Measurements from ENCODE around the gene GFPT2.

GFPT2 gene

DNA sequence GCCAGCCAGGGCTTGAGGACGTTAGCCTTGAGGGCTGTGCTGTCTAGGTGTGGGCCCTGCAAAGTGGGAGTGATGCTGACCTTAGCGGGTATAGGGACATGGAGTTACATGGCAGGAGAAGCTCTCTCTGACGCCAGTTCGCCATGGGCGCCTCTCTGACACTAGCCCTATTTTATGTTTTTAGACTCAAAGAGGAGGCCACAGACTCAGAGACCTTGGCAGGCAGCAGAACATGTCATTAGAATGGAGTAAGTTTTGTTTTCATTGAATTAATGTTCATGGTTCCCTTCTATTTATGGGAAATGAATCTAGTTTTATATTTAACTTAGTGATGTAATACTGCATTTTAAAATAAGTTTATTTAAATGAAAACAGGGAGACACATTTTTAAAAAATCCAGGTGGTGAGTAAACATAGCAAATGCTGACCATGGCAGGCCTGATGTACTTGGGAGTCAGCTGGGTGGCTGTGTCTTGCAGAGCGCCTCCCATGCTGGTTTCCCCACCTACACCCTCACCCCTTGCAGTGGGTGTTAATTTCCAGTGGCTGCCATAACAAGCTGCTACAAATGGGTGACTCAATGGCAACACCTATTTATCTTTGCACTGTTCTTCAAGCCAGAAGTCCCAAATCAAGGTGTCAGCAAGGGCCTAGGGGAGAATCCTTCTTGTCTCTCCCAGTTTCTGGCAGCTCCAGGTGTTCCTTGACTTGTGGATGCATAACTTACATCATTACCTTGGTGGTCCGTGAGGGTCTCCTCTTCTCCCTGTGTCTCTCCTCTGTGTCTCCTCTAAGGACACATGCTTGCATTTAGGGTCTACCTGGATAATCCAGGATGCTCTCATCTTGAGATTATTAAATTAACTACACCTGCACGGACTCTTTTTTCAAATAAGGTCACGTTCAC is 25.6 kb upstream of the GFPT2 start:
- no peak for DNase-seq

DNA sequence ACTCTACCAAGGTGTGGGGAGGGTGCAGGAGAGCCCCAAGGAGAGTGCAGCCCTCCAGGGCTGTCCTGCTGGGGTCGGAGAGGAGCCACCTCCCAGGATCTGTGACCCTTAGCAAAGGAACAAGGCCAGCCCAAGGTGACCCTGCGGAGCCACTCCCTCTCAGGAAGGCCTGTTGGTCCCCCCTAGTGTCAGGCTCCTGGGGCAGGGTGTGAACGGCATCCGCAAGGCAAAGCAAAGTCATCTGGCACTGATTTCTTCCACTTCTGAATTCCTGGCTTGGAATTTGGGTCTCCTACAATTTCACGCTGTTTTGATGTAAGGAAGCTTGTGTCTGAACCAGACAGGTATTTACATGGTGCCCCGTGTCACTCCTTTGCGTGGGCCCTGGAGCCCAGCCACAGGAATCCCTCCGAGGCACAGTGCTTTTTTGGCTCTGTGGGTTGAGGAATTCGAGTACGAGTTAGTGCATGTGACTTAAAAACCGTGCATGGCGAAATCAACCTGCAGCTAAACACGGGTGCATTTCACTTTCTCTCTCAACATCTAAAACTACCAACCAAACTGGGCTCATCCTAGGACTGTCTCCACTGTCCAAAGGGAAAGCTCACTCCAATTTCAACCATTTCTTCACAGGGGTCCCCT is 24.5 kb upstream of the GFPT2 start:
- DNase-seq = no peak

DNA sequence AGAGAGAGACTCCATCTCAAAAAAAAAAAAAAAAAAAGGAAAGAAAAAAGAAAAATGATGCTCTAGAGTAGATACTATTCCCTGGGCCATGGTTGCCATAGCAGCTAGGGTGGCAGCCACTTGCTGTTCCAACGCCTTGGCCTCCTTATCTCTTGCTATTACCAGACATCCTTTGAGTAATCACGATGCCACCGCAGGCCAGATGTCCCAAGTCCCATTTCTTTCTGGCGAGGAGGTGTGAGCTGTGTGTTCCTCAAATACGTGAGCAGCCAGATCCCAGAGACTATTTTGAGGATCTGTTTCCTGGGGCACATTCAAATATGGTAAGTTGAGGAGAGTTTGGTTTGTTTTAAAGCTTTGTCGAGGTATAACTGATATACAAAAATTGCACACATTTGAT is 23.4 kb upstream of the GFPT2 start:
- no peak for DNase-seq

DNA sequence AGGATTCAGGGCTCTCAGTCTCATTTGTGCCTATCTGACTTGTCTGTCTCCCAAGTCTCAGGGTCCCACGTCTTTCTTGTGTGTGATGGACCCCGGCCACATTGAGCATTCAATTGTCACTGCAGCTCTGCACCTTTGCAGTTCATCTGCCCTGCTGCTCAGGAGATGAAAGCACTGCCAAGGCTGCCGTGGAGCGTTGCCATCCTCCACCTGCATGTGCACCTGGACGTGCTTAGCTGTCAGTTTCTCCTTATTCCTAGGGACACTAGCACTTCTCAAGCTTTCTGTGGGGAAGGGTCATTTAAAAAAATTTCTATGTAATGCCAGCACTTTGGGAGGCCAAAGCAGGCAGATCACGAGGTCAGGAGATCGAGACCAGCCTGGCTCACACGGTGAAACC is 22.8 kb upstream of the GFPT2 start:
- no peak for DNase-seq

DNA sequence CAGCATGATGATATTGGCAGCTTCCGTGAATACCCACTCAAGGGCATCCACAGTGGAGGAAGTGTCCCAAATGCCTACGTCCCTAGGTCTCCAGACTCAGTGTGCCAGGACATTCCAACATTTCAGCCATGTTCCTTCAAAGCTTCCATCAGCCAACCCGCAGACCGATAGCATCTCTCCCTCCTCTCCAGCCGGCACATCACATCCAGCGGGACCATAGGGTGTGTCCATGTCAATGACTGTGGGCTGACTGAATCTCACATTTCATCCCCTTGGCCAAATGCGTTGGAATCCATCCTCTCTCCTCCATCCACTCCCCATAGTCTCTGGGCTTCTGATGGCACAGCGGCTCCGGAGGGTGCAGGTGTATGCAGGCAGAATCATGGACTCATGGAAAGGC is 22.2 kb upstream of the GFPT2 start:
- no peak for DNase-seq

DNA sequence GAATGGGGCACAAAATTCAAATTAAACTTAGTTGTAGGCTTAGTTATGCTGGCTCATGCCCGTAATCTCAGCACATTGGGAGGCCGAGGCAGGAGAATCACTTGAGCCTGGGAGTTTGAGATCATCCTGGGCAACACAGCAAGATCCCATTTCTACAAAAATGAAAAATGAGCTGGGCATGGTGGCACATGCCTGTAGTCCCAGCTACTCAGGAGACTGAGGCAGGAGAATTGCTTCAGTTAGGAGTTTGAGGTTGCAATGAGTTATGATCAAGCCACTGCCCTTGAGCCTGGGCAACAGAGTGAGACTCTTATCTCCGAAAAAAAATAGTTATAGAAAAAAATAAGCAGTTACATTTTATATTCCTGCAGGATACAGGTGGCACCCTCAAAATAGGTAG is 20.7 kb upstream of the GFPT2 start:
- DNase-seq = no peak

DNA sequence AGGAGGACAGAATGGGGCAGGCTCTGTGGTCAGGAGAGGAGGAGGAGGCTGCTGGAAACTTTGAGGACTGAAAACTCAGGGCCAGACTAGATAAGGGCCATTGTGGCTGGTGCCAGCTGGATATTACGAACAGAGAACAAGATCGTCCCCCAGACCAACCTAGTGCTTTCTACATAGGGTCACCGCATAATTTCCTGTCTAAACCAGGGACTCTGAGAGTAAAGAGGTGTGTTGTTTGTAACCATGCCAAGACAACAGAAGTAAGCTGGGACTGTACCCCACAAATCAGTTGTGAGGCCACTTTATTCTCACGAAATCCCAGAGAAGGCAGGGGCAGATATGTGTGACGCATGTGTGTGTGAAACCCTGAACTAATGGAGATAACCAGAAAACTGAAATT is 20.3 kb upstream of the GFPT2 start:
- no peak for DNase-seq

DNA sequence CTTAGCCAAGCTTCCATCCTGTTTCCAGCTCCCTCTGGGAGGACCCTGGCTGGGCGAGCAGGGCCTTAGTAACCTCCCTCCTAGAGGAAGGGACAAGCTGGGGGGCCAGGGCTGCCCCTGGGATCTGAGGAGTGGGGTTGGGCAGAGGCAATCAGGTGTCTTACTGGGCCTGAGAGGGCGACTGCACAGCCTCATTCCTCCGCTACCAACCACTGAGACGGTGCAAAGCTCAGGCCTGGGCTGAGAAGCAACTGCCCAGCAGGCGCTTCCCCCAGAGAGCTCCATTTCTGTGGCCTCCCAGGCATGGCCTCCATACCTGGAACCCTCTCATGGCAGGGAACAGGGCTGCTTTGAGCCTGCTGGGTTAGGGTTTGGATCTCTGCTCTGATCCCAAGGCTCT is 18.8 kb upstream of the GFPT2 start:
- no peak for DNase-seq

DNA sequence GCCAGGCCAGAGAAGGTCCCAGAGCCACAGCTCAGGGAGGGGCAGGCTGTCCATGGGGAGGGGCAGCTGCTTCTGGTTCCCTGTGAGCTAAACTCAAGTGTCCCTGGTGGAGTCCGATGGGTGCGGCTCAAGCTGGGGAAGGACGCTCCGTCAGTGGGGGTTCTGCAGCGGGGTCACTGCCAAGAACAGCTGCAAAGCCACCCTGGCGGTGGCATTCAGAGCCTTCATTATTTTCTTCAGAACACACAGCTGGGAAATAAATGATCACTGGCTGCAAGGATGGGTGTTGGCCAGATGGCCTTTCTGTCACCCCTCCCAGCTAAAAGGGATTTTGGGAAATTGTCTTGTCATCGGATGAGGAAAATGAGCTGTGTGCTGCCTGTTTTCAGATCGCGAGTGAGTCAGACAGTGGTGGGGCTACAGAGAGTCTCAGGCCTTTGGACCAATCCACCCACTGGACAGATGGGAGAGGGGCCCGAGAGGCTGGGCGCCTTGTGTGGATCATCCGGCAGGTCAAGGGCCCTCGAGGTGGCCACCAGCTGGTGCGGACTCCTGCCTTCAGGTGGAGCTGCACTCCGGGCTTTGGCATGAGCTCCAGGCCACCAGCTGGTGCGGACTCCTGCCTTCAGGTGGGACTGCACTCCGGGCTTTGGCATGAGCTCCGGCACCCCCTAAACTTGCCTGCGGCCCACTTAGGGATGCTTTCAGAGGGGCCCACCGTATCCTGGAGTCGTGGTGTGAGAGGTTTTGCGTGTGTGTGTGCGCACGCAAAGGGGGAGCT is 17.9 kb upstream of the GFPT2 start:
- DNase-seq = no peak

DNA sequence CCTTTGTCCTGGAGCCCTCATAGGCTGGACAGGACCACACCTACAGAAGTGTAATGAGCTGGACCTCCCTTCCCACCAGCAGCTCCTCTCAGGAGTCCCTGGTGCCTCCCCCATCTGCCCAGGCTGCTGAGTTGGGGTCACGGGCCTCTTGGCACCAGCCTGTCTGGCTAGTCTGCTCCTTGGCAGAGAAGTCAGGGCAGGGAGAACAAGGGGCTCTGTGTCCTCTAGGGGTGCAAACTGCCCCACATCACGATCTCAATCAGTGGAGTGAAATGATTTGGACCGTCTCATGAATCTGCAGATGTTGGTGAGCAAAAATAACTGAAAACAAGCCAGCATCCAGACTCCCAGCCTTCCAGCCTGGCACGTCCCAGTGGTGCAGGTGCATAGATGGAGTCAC is 14.9 kb upstream of the GFPT2 start:
- no peak for DNase-seq

DNA sequence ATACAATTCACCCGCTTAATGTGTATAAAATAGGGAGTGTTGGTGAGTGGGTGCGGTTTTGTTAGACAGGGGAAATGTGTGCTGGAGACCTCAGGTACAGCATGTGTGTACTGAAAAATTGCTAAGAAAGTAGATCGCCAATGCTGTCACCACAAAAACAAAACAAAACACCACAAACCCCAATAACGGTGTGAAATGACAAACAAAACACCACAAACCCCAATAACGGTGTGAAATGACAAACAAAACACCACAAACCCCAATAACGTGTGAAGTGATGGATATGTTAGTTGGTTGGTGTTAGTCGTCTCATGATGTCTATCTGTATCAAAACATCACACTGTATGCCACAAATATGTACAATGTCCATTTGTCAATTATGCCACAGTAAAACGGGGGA is 14.2 kb upstream of the GFPT2 start:
- no peak for DNase-seq

DNA sequence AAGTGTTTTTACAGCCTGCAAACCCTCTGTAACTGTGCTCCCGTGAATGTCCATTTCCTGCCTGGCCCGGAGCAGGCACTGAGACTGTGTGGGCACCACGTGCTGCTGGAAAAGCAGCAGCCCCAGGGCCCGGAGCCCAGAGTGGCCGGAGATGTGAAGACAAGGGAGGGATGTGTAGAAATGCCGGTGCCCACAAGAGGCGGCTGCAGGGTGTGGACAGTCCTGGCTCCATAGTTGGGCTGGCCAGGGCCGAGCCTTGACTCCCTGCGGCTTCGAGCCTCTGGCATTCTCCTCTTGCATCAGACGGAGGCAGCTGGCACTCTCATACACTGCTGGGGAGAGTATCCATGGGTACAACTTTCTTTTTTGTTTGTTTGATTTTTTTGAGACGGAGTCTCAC is 13.2 kb upstream of the GFPT2 start:
- no peak for DNase-seq

DNA sequence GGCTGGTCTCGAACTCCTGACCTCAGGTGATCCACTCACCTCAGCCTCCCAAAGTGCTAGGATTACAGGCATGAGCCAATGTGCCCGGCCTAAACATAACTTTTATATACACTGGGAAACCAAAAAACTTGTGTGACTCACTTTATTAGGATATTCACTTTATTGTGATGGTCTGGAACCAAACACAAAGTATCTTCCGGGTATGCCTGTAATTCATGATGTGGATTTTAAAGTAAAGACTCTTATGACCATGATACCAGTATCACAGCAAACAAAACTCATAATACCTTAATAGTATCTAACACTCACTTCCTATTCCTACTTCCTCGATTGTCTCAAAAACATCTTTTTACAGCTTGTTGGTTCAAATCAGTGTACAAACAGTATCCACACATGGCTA is 12.7 kb upstream of the GFPT2 start:
- DNase-seq = no peak

DNA sequence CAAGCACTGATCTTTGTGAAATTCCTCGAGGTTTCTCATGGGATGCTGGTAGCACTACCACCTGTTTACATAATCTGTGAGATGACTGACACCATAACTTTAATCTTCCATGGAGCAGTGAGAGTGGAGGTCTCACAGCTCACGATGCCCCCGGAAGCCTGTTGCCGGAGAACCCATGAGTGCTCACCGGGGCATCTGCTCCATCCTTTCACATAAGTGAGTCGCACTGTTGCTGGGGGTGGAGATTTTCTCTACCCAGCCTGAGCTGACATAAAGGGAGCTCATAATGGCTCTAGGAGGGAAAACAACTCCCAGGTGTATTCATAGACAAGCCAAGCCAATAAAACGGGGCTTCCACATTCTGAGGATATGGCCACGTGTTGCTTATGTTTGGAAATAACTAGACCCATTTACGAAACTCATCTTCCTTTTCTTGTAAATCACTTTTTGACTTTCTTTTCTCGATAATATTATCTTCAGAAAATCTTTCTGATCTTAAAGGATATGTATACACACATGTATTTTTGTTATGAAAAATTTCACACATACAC is 11.2 kb upstream of the GFPT2 start:
- no peak for DNase-seq

DNA sequence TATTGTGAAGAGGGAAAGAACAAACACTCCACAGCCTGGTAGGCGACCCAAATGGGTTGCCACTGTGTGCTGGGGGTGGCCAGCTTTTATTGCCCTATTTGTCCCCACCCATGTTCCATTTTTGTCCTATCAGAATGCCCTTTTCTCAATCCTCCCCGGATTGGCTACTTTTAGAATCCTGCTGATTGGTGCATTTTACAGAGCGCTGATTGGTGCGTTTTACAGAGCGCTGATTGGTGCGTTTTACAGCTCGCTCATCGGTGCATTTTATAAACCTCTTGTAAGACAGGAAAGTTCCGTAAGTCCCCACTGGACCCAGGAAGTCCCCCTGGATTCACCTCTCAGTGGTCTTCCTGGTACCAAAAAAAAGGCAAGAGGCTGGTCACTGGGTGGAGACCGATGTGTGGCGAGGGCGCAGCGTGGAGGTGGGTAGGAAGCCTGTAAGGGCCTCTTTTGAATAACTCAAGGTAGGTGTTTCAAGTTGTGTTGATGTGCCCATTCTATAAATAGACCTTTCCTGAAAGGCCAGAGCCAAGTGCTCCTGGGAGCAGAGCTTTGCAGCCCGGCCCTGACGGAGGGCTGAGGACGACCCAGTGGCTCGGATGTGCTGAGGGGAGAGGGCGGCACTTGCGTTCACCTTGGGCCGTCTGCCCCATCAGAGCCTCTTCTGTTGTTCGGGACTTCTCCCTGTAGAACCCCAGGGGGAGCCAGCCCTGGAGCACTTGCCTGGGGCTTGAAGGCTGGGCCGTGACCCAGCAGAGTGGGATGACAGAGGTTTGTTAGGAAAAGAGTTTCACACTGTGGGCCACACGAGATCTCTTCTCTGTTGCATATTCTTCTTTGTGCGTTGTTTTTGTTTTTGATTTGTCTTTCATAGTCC is 7.2 kb upstream of the GFPT2 start:
- no peak for DNase-seq

DNA sequence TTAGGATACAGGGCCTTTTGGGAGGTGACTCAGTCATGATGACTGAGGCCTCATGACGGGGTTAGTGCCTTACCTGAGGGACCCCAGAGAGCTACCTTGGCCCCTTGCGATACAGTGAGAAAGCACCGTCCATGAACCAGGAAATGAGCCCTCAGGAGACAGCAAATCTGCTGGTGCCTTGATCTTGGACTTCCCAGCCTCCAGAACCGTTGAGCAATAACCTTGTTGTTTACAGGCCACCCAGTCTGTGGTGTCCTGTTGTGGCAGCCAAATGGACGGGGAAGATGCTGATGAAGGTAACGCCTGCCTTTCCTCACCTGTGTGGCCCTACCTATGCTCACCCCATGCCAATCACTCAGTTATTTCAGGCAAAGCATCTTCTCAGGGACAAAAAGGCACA is 5.6 kb upstream of the GFPT2 start:
- no peak for DNase-seq

DNA sequence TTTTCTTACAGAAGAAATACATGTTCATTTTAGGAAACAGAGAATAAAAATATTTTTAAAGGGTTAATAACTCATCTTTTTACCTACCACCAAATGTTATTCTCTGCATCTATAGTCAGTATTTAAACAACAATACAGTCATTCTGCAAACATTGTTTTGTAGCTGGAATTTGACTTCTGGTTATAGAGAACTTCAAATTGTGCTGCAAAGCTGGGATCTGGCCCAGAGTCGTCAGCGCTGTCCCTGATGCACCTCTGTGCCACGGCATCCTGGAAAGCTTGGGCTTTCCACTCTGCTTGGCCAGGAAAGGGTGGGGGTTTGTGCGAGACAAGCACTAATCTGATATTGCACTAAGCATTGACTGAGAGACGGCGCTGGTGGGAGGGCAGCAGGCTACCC is 5.0 kb upstream of the GFPT2 start:
- DNase-seq = no peak

DNA sequence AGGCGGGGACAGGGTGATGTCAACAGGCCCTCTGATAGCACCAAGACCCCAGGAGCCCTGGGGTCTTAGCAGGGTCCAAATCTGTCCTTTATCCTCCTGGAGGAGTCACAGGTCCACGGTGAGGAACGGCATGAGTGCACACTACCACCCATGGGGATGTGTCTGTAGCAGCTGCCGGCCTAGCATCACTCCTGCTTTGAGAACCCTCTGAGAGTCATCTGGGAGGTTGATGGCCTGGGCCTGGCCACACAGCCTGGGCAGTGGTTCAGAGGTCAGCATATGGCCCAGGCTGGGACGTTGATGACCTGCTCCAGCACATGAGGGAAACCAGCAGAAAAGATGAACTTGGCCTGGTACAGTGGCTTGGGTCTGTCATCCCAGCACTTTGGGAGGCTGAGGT is 1.8 kb upstream of the GFPT2 start:
- DNase-seq = no peak

DNA sequence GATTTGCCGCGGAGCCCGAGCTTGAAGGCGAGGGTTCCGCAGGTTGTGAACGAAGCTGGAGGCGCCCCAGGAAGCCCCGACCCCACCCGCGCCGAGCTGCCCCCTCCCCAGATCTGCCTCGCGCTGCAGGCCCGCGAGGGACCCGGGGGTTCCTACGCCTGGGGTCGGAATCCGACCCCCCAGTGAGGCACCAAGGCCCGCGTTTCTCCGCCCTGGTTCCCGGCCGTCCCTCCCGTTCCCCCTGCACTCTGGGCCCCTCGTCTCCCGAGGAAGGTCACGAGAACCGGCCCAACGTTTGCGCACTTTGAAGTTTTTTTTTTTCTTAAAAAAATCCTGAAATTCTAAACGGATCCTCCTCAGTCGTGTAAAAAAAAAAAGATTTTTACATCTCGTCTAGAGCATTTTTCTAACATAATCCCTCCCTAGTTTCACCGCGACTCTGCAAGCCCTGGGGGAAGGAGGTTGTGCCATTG is 880 bp upstream of the GFPT2 start:
- no peak for DNase-seq

DNA sequence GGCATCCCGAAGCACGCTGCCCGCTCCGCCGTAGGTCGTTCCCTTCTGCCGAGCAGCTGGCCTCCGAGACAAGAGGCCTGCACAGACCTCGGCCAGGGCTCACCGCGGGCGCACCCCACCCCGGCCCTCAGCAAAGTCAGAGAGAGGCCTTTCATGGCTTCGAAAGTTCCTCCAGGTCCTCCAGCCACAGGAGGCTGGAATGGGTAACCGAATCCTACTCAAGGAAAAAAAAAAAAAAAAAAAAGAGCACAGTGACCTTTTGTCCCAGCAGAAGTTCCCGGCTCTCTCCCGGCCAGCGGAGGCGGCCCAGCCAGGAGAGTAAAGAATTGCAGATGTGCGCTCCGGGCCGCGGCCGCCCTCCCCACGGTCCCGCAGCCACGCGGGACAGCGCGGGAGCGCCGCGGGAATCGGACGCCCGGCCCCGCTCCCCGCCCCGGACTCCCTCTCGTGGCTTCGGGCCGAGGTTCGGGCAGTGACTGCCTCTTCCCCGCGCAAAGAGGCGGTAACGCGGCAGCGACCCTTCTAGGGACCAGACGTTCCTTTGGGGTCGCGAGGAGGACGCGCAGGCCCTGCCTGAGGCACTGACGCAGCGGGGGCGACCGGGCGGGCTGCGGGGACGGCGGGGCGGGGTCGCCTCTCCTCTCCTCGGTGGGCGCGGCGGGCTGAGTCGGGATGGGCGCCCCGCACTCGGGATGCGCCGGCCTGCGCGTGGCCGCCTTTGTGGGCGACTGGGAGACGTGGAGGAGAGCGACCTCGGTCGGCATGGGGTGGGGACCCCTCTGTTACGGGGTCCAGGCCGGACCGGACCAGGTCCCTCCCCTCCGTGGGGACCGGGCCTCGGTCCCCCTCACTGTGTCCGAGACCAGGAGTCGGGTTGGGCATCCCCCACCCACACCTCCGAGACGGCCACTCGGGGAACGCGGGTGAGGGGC is 754 bp downstream of the GFPT2 start:
- DNase-seq = peak; percentile 9

All from suppressor macrophage treated with lipopolysaccharide for 4 hours (primary cell).